ENCODE results near the gene RHOD.

Gene RHOD

DNA sequence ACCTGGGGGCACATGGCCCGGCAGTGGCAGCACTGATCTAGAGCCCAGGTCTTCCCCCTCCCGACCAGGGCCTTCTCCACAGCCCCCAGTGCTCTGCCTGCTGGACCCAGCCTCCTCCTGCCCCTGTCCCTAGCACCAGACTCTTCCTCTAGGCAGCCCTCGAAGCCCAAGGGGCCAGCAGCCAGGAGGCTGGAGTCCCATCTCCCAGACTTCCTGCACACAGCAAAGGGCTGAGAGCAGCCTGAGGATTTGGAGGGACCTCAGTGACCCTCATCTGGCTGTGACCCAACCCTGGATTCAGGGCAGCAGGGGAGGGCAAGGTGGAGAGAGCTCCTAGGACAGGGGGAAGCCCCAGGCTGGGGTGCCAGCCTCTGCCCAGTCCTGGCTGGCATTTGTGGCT, 3.0 kb downstream of the RHOD start:
- DNase-seq (ENCODE audit: low spot score): no peak

DNA sequence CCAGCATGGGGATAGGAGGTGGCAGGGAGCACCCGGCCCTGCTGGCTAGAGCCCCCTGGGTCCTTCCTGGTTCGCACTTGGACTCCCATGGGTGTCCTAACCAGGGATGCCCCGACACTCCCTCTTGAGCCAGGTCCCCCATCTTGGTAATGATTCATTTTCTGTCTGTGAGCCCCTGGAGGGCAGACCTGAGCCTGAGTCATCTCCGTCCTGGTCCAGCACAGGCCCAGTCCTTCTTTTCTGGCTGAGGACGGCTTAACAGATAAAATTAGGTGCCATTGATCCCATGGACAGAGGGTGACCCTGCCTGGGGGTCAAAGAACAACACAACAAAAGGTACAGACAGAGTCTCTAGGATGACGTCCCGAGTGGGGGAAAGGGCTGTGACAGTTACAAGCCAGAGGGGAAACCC, 3.5 kb downstream of the RHOD start:
- DNase-seq (ENCODE audit: low spot score): no peak

DNA sequence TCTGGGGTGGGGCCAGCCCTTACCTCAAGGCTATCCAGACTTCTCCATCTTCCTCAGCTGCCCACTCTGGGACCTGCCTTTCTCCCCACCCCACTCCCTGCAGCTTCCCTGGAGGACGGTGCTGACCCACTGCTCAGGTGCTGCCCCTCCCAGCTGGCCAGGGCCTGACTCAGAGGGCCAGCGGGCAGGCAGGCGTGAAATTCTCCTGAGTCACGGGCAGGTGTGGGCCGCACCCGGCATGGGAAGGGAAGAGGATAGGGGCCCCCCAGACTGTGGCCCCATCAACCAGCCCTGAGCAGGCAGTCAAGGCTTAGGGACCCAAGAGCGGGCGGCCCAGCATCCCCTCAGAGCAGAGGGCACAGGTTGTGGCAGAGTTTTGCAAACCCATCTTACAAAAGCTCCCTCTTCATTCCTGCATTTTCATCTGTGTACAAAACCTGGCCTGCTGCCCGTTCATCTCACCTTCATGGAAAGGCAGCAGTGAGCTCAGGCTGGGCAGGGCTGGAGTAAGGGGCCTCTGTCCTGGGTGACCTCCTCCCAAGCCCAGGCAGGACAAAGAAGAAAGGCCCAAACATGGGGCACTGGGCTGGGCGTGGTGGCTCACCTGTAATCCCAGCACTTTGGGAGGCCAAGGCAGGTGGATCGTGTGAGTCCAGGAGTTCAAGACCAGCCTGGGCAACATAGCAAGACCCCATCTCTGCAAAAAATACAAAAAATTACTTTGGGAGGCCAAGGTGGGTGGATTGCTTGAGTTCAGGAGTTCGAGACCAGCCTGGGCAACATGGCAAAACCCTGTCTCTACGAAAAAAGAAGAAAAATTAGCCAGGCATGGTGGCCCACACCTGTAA, 6.1 kb downstream of the RHOD start:
- no peak for DNase-seq (ENCODE audit: low spot score)

DNA sequence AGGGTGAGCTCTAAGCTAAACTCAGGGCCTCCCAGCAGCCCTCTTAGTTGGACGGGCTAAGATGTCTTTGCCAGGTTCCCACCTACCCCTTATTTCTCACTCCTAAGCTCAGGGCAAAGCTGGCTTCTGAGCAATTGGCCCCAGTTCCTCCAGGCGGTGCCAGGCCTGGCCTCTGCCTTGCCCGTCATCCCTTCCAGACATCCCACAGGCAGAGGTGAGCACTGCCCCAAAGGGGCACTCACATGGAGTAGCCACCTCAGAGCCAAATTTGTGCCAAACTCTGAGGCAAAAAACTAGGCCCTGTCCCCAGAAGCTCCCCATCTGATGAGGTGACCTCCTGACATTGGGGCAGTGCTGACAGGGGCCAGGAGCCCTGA, 9.7 kb downstream of the RHOD start:
- DNase-seq (ENCODE audit: low spot score): no peak

DNA sequence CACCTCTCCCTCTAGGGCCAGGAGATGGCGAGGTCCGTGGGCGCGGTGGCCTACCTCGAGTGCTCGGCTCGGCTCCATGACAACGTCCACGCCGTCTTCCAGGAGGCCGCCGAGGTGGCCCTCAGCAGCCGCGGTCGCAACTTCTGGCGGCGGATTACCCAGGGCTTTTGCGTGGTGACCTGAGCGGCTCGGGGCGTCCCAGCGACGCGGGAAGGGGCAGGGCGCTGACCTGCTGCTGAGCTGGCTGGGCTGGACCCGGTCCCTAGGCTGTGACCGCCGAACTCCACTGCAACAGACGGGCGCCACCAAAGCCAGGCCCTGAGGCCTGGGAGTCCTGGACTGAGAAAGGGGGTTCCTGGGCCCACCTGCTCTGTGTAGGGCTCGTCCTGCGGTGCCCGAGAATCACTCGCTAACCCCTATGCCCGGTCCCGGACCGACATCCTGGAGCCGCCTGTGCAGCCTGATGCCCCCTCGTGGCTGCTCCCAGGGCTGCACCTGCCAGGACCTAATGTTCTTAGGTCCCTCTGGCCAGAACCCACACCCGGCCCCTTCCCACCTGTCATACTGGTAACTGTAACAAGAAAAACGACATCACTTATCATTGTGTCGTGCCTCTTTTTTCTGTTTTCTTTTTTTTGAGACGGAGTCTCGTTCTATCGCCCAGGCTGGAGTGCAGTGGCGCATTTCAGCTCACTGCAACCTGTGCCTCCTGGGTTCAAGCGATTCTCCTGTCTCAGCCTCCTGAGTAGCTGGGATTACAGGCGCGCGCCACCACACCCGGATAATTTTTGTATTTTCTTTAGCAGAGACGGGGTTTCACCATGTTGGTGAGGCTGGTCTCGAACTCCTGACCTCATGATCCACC, 15.0 kb downstream of the RHOD start:
- peak; percentile 82 for DNase-seq (ENCODE audit: low spot score)

DNA sequence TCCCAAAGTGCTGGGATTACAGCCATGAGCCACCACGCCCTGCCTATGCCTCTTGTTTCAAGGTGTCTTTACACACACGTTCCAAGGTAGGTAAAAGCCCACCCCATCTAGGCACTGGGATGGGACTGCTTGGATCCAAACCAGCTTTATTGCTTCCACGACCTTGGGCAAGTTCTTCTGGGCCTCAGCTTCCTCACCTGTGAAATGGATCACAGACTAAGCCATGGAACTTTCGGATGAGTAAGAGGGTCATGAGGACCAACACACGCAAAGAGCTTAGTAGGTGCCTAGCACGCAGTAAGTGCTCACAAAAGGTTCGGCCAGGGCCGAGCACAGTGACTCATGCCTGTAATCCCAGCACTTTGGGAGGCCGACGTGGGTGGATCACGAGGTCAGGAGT, 15.6 kb downstream of the RHOD start:
- no peak for DNase-seq (ENCODE audit: low spot score)

DNA sequence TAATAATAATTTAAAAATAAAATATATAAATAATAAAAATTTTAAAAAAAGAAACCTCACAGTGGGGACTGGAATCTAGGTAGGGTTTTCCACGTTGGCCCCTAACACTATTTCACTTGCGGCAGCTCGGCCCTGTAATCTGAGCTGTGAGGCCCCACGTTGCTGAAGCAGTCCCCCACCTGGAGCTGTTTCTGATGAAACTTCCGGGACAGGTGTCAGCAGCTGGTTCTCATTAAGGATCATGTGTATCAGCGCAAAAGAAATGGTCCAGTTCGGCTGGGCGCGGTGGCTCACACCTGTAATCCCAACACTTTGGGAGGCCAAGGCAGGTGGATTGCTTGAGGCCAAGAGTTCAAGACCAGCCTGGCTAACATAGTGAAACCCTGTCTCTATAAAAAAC, 17.3 kb downstream of the RHOD start:
- no peak for DNase-seq (ENCODE audit: low spot score)

DNA sequence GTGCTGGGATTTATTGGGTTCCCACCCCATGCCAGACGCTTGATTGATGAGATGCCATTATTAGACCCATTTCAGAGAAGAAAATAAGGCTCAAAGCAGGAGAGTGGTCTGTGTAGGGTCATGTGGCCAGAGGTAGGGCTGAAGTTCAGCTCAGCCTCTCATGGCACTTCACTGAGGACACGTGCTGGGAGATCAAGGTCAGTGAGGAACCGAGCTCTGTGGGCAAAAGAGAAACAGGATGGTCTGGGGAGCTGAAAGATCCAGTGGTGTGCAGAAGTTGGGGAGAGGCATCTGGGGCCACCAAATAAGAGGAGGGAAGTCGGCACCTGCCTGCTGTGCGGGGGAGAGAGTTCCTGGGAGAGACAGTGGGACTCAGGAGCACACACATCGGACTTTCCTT, 19.6 kb downstream of the RHOD start:
- DNase-seq (ENCODE audit: low spot score): no peak

DNA sequence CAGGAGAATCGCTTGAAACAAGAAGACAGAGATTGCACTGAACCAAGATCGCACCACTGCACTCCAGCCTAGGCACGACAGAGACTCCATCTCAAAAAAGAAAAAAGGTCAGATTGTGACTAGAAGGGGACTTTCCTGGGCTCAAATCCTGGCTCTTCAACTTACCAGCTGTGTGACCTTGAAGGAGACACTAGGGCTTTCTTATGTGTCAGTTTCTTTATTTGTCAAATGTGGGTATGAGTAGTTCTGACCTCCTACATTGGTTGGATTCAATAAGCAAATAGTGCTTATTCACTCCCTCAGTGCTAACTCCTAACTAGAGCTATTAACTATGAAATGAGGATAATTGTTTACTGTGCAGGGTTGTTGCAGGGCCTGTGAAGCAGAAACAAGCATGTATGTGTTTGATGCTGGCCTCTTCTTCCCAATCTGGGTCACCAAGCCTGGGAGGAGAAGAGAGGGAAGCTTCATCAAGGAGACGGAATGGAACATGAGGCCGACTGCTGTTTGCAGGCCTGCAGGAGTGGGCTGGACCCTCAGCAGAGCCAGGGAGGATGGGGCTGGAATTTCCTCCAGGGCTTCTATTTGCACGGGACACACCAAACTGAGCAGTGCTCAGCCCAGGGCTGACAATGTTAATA, 22.5 kb downstream of the RHOD start:
- no peak for DNase-seq (ENCODE audit: low spot score)

DNA sequence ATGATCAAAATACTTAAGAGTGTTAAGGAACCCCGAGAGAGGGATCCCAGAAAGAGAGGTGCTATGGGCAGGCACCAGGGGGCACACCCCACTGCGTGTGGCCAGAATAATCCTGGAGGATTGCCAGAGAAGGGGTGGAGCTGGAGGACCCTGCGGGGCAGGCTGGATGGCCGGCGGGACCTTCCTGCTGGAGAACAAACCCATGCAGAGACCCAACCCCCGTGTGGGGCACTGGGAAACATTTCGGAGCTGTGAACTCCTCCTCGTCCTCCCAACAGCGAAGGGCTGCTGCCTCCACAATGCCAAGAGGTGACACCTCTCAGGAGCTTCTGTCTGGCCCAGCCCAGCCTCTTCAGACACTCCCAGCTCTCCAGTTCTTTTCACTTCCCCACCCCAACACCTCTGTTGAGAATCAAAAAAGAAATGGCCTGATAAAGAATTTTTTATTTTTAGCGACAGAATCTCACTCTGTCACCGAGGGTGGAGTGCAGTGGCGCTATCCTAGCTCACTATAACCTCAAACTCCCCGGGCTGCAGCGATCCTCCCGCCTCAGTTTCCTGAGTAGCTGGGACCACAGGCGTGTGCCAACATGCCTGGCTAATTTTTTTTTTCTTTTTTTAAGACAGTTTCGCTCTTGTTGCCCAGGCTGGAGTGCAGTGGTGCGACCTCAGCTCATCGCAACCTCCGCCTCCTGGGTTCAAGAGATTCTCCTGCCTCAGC, 25.6 kb downstream of the RHOD start:
- DNase-seq (ENCODE audit: low spot score): no peak

DNA sequence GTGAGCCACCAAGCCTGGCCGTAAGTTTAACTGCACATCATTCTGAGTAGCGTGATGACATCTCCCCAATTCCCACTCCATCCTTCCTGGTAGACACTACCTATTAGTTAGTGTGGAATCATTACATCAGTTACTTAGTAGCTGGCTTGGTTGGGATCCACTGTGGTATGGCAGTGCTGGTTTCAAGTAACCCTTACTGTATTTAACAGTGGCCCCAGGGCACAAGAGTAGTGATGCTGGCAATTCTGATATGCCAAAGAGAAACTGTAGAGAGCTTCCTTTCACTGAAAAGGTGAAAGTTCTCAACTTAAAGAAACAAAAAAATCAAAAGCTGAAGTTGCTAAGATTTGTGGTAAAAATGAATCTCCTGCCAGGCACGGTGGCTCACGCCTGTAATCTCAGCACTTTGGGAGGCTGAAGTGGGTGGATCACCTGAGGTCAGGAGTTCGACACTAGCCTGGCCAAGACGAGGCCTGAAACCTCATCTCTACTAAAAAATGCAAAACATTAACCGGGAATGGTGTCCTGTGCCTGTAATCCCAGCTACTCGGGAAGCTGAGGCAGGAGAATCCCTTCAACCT, 27.2 kb downstream of the RHOD start:
- no peak for DNase-seq (ENCODE audit: low spot score)

DNA sequence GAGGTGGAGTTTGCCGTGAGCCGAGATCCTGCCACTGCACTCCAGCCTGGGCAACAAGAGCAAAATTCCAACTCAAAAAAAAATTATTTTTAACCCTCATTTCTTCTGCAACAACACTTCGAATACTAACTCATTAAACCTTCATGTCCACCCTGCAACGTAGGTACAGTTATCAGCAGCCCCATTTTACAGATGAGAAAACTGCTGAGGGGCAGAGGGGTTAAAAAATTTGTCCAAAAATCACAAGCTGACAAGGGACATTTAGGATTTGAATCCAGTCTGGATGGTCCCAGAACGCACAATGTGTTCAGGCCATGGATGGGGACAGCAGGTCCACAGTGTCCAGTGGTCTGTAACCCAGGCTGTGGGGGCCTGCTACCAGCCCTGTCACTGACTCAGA, 29.0 kb downstream of the RHOD start:
- DNase-seq (ENCODE audit: low spot score): no peak

DNA sequence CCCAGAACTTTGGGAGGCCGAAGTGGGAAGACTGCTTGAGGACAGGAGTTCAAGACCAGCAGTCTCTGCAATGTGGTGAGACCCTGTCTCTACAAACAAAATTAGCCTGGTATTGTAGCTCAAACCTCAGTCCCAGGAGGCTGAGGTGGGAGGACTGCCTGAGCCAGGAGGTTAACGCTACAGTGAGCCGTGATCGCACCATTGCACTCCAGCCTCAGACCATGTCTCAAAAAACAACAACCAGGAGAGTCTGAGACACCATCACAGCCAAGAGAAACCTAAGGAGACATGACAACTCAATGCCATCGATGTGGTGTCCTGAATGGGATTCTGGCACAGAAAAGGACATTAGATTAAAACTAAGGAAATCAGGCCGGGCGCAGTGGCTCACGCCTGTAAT, 34.1 kb downstream of the RHOD start:
- no peak for DNase-seq (ENCODE audit: low spot score)

DNA sequence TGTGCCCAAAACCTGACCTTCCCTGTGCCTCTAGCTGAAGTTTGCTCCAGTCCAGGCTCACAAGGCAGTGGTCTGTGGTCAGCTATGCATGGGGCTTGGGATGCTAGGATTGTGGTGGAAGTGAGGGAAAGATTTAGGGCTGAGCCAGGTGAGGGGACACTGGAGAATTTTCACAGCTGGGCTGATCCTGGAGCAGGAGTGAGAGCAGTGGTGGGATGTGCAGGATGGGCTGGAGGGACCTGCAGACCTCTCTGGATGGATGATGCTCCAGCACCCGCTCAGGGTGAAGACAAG, 38.5 kb downstream of the RHOD start:
- DNase-seq (ENCODE audit: low spot score): no peak

DNA sequence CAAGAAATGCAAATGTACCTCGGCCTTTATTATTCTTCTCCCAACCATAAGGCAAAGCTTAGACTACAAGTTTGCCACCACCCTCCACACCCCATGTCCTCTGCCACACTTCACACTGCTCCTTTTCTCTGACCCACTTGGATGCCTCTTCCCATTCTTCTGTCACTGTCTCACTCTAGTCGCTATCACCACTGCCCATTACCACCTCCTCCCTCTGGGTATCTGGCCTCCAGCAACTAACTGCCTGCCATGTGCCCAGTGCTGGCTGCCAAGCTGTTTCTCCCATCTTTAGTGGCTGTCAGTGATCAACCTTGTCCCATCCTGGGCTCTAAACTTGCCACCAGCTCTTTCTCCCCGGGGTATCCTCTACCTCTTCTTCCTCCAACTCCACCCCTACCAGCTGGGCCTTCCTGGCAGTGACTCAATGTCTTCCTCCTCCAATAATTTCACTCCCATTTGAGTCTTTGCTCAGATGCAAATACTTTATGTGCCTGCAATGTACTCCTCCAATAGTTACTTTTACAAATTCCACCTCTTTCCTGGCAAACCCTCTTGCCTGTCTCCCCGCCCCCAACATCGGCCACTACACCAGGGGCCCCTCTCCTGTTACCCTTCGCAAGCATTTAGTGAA, 42.3 kb downstream of the RHOD start:
- DNase-seq (ENCODE audit: low spot score): no peak

DNA sequence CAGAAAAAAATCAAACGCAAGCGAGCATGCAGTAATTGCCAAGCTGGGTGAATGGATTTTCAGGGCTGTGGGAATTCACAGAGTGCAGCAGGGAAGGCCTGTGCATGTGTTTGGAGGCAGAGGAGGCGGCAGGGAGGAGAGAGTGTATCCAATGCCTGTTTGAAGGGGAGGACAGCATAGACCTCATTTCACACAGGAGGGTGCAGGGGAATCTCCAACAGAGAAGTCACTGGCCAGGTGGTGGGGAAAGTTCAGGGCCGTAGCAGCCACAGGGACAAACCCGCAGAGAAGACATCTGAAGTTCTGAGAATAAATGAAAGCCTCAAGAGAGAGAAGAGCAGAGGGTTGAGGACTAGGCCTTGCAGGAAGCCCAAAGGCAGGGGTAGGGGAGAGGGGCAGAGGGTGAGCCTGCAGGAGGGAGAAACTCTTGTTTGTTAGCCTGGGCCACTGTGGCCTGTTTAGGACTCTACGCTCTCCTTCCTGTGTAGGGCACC, 43.2 kb downstream of the RHOD start:
- no peak for DNase-seq (ENCODE audit: low spot score)

DNA sequence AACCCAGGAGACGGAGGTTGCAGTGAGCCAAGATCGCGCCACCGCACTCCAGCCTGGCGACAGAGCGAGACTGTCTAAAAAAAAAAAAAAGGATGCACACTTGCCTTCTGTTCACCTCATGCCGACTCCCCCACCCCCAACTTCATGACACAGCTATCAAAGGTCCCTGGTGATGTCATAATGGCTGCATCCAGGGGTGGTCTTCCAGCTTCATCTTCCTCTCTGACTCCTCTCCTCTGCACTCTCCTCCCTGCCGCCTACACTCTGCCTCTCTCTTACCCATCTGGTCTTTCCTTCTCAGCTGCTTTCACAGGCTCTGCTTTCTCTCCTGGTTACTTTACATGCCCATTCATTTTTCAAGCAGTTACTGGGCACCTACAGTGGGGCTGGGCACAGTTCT, 46.0 kb downstream of the RHOD start:
- no peak for DNase-seq (ENCODE audit: low spot score)

DNA sequence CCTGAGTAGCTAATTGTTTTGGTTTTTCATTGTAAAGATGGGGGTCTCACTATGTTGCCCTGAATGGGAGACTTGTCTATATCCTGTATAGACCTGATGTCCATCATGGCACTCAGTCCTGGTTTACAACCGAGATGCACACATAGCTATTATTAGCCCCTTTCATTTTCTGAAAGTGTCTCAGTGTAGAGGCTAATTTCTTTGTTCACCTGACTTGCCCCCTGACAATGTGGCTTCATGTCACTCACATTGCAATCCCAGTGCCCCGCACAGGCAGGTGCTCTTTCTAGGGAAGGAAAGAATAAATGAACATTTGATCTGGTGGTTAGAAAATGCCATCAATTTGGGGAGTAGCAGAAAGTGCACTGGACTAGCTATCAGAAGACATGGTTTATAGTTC, 49.3 kb downstream of the RHOD start:
- no peak for DNase-seq (ENCODE audit: low spot score)

DNA sequence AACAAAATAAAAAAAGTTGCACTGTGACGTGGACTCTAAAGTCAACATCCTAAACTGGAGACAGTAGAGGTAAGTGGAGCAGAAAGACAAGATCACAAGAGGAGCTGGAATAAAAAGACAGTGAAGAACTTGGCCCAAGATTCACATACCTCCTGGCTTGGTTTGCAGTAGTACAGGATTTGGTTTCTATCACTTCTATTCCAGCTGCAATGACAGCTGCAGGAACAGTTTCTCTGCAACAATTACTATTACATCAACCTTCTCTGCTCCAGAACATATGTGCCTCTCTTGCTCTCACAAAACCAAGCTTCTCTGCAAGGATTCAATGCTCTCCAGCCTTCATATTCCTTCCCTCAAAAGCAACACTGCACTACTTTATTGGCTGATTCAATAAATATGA, 54.6 kb downstream of the RHOD start:
- no peak for DNase-seq (ENCODE audit: low spot score)

DNA sequence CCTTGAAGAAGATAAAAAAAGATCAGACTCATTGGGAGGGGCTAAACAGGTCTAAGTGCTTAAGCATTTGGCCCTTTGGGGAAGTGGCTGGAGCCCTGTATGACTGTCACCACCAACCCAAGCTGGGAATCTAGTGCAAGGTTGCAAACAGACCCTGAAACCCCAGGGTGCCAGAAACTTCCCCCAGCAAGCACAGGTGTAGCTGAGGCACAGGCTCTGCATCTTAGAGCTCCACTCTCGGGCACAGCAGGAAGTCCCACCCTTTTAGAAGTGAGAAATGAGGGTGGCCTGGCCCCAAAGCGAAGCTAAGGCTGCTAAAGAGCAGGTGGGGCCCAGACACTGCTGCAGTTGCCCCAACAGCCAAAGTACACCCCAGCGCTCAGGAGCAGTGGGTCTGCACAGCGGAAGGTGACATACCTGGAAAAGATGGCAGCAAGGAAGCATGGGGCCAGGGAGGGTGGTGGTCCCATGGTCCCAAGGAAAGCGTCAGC, 56.6 kb downstream of the RHOD start:
- DNase-seq (ENCODE audit: low spot score): no peak

DNA sequence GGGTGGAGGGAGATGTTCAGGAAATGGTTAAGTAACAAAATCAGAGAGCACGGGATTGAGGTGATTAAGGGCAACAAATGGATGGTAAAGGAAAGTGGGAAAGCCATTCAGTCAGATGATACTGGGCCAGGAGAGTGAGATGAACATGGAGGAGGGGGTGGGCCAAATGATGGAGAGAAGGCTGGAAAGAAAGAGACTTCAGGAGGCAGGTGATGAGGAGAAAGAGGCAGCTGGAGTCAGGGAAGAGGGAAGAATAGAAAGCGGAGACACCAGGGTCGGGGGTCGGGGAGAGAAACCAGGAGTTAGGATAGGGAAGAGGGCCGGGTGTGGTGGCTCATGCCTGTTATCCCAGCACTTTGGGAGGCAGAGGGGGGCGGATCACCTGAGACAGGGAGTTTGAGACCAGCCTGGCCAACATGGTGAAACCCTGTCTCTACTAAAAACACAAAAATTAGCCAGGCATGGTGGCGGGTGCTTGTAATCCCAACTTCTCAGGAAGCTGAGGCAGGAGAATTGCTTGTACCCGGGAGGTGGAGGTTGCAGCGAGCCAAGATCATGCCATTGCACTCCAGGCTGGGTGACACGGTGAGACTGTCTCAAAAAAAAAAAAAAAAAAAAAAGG, 57.7 kb downstream of the RHOD start:
- no peak for DNase-seq (ENCODE audit: low spot score)
